GM12875 (cell line): ENCODE measurements around the gene AZIN2.
"Not testable (repeated sequence)": the region's sequence is repeated elsewhere in the genome, so short reads cannot be mapped to it uniquely, and the experiment has no call there.

Experiments used
- H3K4me3 ChIP-seq: one replicate; pipeline ENCODE4 v1.5.1; 2011; ENCODE audit warnings: low read depth, low read length, control low read depth
- TF ChIP-seq, protein P1 (sequence below): IDR thresholded peaks from 2 replicates; pipeline ENCODE4 v1.5.1; 2011; ENCODE audit warnings: low read depth, mild to moderate bottlenecking, control low read depth, inconsistent platforms, low read length, moderate library complexity, borderline replicate concordance; ENCODE audit not compliant: insufficient read depth

AZIN2 gene

DNA sequence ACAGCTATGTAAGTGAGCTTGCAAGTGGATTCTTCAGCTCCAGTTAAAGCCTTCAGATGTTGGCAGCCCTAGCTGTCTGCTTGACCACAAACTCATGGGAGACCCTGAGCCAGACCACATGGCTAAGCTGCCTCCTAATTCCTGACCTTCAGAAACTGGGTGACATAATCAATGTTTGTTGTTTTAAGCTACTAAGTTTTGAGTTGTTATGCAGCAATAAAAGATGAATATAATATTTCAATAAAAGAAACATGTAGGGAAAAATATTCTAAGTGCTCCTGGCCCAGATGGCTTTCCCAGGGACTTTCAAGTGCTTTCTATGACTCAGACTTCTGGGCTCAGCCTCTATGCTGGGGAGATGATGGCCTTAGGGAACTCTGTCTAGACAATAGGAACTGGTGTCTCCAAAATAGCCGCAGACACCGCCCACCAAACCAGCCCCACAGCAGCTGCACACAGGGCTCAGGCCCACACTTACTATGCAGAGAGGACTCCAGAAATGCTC, 20.3 kb upstream of the AZIN2 start:
- TF ChIP-seq, protein P1, sequence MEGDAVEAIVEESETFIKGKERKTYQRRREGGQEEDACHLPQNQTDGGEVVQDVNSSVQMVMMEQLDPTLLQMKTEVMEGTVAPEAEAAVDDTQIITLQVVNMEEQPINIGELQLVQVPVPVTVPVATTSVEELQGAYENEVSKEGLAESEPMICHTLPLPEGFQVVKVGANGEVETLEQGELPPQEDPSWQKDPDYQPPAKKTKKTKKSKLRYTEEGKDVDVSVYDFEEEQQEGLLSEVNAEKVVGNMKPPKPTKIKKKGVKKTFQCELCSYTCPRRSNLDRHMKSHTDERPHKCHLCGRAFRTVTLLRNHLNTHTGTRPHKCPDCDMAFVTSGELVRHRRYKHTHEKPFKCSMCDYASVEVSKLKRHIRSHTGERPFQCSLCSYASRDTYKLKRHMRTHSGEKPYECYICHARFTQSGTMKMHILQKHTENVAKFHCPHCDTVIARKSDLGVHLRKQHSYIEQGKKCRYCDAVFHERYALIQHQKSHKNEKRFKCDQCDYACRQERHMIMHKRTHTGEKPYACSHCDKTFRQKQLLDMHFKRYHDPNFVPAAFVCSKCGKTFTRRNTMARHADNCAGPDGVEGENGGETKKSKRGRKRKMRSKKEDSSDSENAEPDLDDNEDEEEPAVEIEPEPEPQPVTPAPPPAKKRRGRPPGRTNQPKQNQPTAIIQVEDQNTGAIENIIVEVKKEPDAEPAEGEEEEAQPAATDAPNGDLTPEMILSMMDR, result no peak
- H3K4me3 ChIP-seq, result no peak overlapping the region

DNA sequence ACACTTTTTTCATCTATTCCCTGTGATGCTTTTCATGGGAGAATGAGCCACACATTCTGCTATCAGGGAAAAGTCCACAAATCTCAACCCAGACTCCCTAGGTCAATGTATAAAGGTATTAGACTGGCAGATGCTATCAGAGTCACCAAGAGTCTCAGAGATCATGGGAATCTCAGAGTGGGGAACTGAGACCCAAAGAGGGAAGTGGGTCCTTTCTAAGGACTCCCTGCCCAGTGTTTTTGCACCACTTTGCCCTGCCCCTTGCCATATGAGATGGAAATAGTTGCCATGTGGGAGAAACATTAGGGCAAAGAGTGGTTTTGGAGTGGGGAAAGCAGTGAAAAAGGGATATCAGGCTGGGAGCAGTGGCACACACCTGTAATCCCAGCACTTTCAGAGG, 19.1 kb upstream of the AZIN2 start:
- TF ChIP-seq, protein P1, result no peak
- no peak overlapping the region for H3K4me3 ChIP-seq

DNA sequence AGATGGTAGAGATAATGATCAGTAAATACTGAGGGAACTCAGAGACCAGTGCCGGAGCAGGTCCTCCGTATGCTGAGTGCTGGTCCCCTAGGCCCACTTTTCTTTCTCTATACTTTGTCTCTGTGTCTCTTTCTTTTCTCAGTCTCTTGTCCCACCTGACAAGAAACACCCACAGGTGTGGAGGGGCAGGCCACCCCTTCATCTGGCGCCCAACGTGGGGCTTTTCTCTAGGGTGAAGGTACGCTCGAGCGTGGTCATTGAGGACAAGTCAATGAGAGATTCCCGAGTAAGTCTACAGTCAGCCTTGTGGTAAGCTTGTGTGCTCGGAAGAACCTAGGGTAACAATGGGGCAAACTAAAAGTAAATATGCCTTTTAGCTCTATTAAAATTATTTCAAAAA, 16.7 kb upstream of the AZIN2 start:
- not testable (repeated sequence) for H3K4me3 ChIP-seq

DNA sequence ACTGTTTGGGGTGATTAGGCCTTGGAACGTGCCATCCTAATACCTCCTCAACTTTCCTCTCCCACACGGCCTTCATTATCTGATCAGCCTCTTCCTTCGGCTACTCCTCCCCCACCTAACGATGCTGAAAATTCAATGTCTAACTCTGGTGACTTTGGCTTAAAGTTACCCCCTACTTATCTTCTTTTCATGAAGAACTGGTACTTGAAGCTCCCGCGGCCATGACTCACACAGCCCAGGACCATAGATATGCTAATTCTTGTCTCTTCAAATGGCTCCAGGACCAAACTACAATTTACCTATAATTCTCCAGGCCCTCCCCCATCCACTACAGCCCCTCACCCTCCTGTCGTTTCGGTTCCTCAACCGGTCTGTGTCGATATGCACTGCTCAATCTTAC, 15.7 kb upstream of the AZIN2 start:
- TF ChIP-seq, protein P1, result no peak
- H3K4me3 ChIP-seq, result no peak overlapping the region

DNA sequence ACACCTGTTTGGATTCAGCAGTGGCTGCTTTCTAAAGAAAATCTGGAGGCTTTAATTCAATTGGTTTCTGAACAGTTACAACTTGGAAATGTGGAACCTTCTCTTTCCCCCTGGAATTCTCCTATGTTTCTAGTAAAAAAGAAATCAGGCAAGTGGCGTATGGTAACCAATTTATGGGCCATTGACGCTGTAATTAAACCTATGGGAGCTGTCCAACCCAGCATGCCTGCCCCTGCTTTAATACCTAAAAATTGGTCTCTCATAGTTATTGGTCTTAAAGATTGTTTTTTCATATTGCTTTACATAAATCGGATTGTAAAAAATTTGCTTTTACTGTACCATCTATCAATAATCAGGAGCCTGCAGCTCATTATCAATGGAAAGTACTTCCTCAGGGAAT, 14.5 kb upstream of the AZIN2 start:
- not testable (repeated sequence) for H3K4me3 ChIP-seq

DNA sequence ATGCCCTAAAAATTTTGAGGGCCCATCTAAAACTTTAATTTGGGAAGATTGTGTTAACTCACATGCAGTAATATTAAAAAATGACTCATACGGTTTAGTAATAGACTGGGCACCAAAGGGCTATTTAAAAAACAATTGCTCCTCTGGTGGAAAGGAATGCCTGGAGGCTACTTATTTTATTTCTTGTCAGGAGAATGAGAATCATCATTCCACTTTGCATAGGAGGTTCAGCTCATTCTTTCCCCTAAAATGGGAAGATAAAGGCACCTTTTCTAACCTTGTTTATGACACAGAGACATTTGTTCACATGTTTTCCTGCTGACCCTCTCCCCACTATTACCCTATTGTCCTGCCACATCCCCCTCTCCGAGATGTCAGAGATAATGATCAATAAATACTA, 12.8 kb upstream of the AZIN2 start:
- H3K4me3 ChIP-seq, result not testable (repeated sequence)

DNA sequence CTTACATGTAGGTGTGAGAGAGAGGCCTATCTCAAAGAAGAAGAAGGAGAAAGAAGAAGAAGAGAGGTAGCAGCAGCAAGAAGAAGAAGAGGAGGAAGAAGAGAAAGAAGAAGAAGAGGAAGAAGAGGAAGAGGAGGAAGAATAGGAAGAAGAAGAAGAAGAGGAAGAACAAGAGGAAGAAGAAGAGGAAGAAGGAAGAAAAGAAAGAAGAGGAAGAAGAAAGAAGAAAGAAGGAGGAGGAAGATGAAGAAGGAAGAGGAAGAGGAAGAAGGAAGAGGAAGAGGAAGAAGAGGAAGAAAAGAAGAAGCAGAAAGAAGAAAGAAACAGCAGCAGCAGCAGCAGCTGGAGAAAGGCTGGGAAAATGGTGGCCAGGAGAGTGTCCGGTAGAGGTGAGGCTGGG, 10.3 kb upstream of the AZIN2 start:
- H3K4me3 ChIP-seq, result no peak overlapping the region
- TF ChIP-seq, protein P1, result no peak

DNA sequence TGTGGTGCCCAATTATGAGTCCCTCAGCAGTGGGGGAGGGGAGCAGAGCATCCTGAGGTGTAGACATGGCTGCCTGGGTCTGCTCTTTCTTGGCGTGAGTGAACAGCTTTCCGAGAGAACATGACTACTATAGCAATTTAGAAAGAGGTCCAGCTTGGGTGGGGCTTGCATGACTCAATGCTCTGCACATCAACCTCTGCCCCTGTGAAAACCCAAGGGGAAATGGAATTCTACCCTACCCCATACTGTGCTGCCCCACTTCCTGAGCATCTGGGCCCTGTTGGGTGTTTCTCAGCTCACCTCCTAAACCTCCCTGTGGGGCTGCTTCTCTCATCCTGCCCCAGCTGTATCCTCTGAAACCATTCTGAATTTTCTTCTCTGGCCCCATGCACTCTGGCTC, 8.2 kb upstream of the AZIN2 start:
- no peak overlapping the region for H3K4me3 ChIP-seq

More for the DNA sequence above, 8.2 kb upstream of the AZIN2 start:
- TF ChIP-seq, protein P1, result no peak
